Measurements from ENCODE around the gene SLC5A10. TPM values are rescaled to one million over a fixed set of nuclear protein-coding genes. Genes with fewer than 3 reads are reported as not detected.

Gene SLC5A10
- polyA plus RNA-seq, 1 of the 3 experiments (the other 2 are of a cell fraction) = not detected

GRCh38 chr17:18974407-18975149 is 22.6 kb downstream of the SLC5A10 start:
- Histone ChIP-seq H2AFZ (ENCODE audit: low read depth) (no peak overlapping the region), H3K36me3 (replicated peaks in 1 of 2; ENCODE audit: control insufficient read depth in 1 of 2, insufficient read depth in 2 of 2, low read length in 1 of 2) (peaks cover 0 to 26% of the 10 kb centered on the region in 2 experiments), H3K4me1 (ENCODE audit: control insufficient read depth in 1 of 2, insufficient read depth in 2 of 2, low read depth in 1 of 2, low read length in 1 of 2) (no peaks in the 10 kb centered on the region), H3K9me3 (no peaks in the 10 kb centered on the region), H3F3A (replicated peaks; ENCODE audit: insufficient read depth) (no peaks in the 10 kb centered on the region), H3K79me2 (ENCODE audit: insufficient read depth) (no peaks in the 10 kb centered on the region), H3K9me2 (no peaks in the 10 kb centered on the region), H4K20me1 (ENCODE audit: insufficient read depth) (no peaks in the 10 kb centered on the region), H3K9ac (no peak overlapping the region), H3K4me2 (no peak overlapping the region), H3K27ac (ENCODE audit: low read depth in 2 of 2, low read length in 1 of 2) (no peak overlapping the region), H3K4me3 (ENCODE audit: low read depth in 2 of 2, low read length in 1 of 2) (no peak overlapping the region), H3K27me3 (ENCODE audit: insufficient read depth) (no peaks in the 10 kb centered on the region)
- no peak for DNase-seq
- TF ChIP-seq JUND (IDR thresholded peaks at IDR 0.05) (no peak), FOSL2 (IDR thresholded peaks at IDR 0.05; ENCODE audit: borderline replicate concordance, low read depth) (no peak), SIN3A (IDR thresholded peaks at IDR 0.05; ENCODE audit: borderline replicate concordance, low read depth, low read length) (no peak), FOXJ3 (CRISPR knock-in tag; IDR thresholded peaks at IDR 0.05) (no peak), FOXM1 (IDR thresholded peaks at IDR 0.05; ENCODE audit: low read depth) (no peak), MAX (IDR thresholded peaks at IDR 0.05; ENCODE audit: low read depth) (no peak), CTCF (IDR thresholded peaks at IDR 0.05) (no peak), RXRA (IDR thresholded peaks at IDR 0.05; ENCODE audit: borderline replicate concordance, low read depth) (no peak), EZH2phosphoT487 (IDR thresholded peaks at IDR 0.05; ENCODE audit: borderline replicate concordance, low read depth) (no peak), MXI1 (IDR thresholded peaks at IDR 0.05; ENCODE audit: low read depth, low read length) (no peak), YY1 (IDR thresholded peaks at IDR 0.05; ENCODE audit: low read depth) (no peak)
- ChIA-PET POLR2A (no interaction called here), CTCF (interaction anchor here (5.7 kb wide), 1 partner anchor 14 kb away, joined by 34 read pairs; no protein-coding TSS in a partner anchor)
- WGBS (ENCODE audit: low lambda C conversion rate) = 95% methylated on average over 9 of the region's 10 CpGs

- DNase-seq = no peak
- WGBS (ENCODE audit: low lambda C conversion rate) = 97% methylated on average over 13 of the region's 13 CpGs
- H2AFZ ChIP-seq (ENCODE audit: low read depth) = no peak overlapping the region
- H3K79me2 ChIP-seq (ENCODE audit: insufficient read depth) = no peaks in the 10 kb centered on the region
- no peak overlapping the region for H3K4me2 ChIP-seq
- no peaks in the 10 kb centered on the region for H3F3A ChIP-seq (replicated peaks; ENCODE audit: insufficient read depth)
- no peak overlapping the region for H3K27ac ChIP-seq (ENCODE audit: low read depth in 2 of 2, low read length in 1 of 2)
- POLR2A ChIA-PET = no interaction called here
- H3K36me3 ChIP-seq (replicated peaks in 1 of 2; ENCODE audit: control insufficient read depth in 1 of 2, insufficient read depth in 2 of 2, low read length in 1 of 2) = peaks cover 0 to 24% of the 10 kb centered on the region in 2 experiments
- H3K4me1 ChIP-seq (ENCODE audit: control insufficient read depth in 1 of 2, insufficient read depth in 2 of 2, low read depth in 1 of 2, low read length in 1 of 2) = no peaks in the 10 kb centered on the region
- no peaks in the 10 kb centered on the region for H3K9me3 ChIP-seq
- H4K20me1 ChIP-seq (ENCODE audit: insufficient read depth) = no peaks in the 10 kb centered on the region
- CTCF ChIA-PET = interaction anchor here (0.8 to 5.7 kb wide), 2 partner anchors 15 to 19 kb away, joined by 3 to 34 read pairs; no protein-coding TSS in a partner anchor
- no peaks in the 10 kb centered on the region for H3K27me3 ChIP-seq (ENCODE audit: insufficient read depth)
- no peaks in the 10 kb centered on the region for H3K9me2 ChIP-seq
- no peak overlapping the region for H3K4me3 ChIP-seq (ENCODE audit: low read depth in 2 of 2, low read length in 1 of 2)
- H3K9ac ChIP-seq = no peak overlapping the region
- TF ChIP-seq TAF1 (IDR thresholded peaks at IDR 0.05; ENCODE audit: borderline replicate concordance, low read depth, low read length) (no peak), IRF3 (IDR thresholded peaks at IDR 0.05; ENCODE audit: low read depth, low read length) (no peak), ELF1 (IDR thresholded peaks at IDR 0.05) (no peak), ZBTB33 (IDR thresholded peaks at IDR 0.05; ENCODE audit: borderline replicate concordance, low read depth) (no peak), YY1 (IDR thresholded peaks at IDR 0.05; ENCODE audit: low read depth) (no peak), POLR2AphosphoS5 (IDR thresholded peaks at IDR 0.05; ENCODE audit: low read depth, low read length) (no peak), MXI1 (IDR thresholded peaks at IDR 0.05; ENCODE audit: low read depth, low read length) (no peak), REST (IDR thresholded peaks at IDR 0.05; ENCODE audit: low read depth, low read length) (no peak), SMC3 (IDR thresholded peaks at IDR 0.05; ENCODE audit: low read depth, low read length) (no peak), NFIC (IDR thresholded peaks at IDR 0.05; ENCODE audit: borderline replicate concordance) (no peak)
Observed at GRCh38 chr17:18975597-18975996, 23.6 kb downstream of the SLC5A10 start.
